Kidney capillary endothelial cell (primary cell): ENCODE results near the gene ILDR1.
"Not testable (repeated sequence)": the region's sequence is repeated elsewhere in the genome, so short reads cannot be mapped to it uniquely, and the experiment has no call there.

Source experiments
- DNase-seq: peaks from one replicate; pipeline ENCODE4 v3.0.0-alpha.2; 2018; ENCODE audit warnings: low spot score

Gene ILDR1

GRCh38 chr3:122021811-122022401 lies at the start of gene ILDR1:
Gene ILDR1, minus strand, starts transcription at chr3:122022247. Its CDS starts 170 bp downstream, at chr3:122022077.
- no peak for DNase-seq

GRCh38 chr3:122067588-122068240 lies 45.7 kb upstream of the ILDR1 start:
- no peak for DNase-seq

GRCh38 chr3:122067214-122067550 lies 45.1 kb upstream of the ILDR1 start:
- no peak for DNase-seq

GRCh38 chr3:122066331-122067213 lies 44.5 kb upstream of the ILDR1 start:
- DNase-seq = no peak

GRCh38 chr3:122064326-122064725 lies 42.3 kb upstream of the ILDR1 start:
- no peak for DNase-seq

GRCh38 chr3:122063908-122064307 lies 41.9 kb upstream of the ILDR1 start:
- DNase-seq = no peak

- DNase-seq = no peak
Measured at GRCh38 chr3:122060040-122060698, 38.1 kb upstream of the ILDR1 start.

GRCh38 chr3:122058294-122058693 lies 36.2 kb upstream of the ILDR1 start:
- no peak for DNase-seq

GRCh38 chr3:122057671-122058070 lies 35.6 kb upstream of the ILDR1 start:
- no peak for DNase-seq

GRCh38 chr3:122055215-122055614 lies 33.2 kb upstream of the ILDR1 start, which contains the start of gene CD86:
Gene CD86, plus strand, starts transcription at chr3:122055362. Its CDS starts 128 bp downstream, at chr3:122055490.
- no peak for DNase-seq

GRCh38 chr3:122052968-122053367 lies 30.9 kb upstream of the ILDR1 start:
- no peak for DNase-seq

GRCh38 chr3:122047773-122048172 lies 25.7 kb upstream of the ILDR1 start:
- DNase-seq = not testable (repeated sequence)

GRCh38 chr3:122047296-122047695 lies 25.2 kb upstream of the ILDR1 start:
- not testable (repeated sequence) for DNase-seq

GRCh38 chr3:122033023-122033422 lies 11.0 kb upstream of the ILDR1 start:
- no peak for DNase-seq

GRCh38 chr3:122032531-122032930 lies 10.5 kb upstream of the ILDR1 start:
- no peak for DNase-seq

- DNase-seq = no peak
Measured at GRCh38 chr3:122031123-122031468, 9.0 kb upstream of the ILDR1 start.

GRCh38 chr3:122030381-122031122 lies 8.5 kb upstream of the ILDR1 start:
- DNase-seq = no peak

- no peak for DNase-seq
Measured at GRCh38 chr3:122025296-122025695, 3.2 kb upstream of the ILDR1 start.

- DNase-seq = no peak
Measured at GRCh38 chr3:122024800-122025199, 2.8 kb upstream of the ILDR1 start.

- no peak for DNase-seq
Measured at GRCh38 chr3:122023335-122023910, 1.4 kb upstream of the ILDR1 start.

- no peak for DNase-seq
Measured at GRCh38 chr3:122021037-122021436, 1.0 kb downstream of the ILDR1 start.
